VCaP (cell line): Measurements from ENCODE around the gene MOSMO.
A peak's percentile ranks its signal among the peaks of the same experiment; 100 is the strongest.
"Not testable (repeated sequence)": the region's sequence is repeated elsewhere in the genome, so short reads cannot be mapped to it uniquely, and the experiment has no call there.

Experiments
- H3K27ac ChIP-seq: fragments of 450-650 bp; 2 replicates; pipeline ENCODE4 v1.5.1; 2017
- CTCF ChIP-seq: fragments of 450-650 bp; conservative IDR thresholded peaks from 2 replicates; pipeline ENCODE4 v1.5.1; 2017; ENCODE audit warnings: mild to moderate bottlenecking, moderate library complexity

Gene MOSMO

GRCh38 chr16:22093996-22094395 lies 86.1 kb downstream of the MOSMO start:
- no peak overlapping the region for H3K27ac ChIP-seq

GRCh38 chr16:22098405-22099255 lies 90.7 kb downstream of the MOSMO start:
- peak; percentile 76 for TF ChIP-seq CTCF
- H3K27ac ChIP-seq, result no peak overlapping the region

More at GRCh38 chr16:22093996-22094395, 86.1 kb downstream of the MOSMO start:
- TF ChIP-seq CTCF, result no peak

GRCh38 chr16:22099256-22099975 lies 91.5 kb downstream of the MOSMO start:
- H3K27ac ChIP-seq, result no peak overlapping the region
- TF ChIP-seq CTCF, result peak; percentile 39; the same call in 1 of the 2 replicates

GRCh38 chr16:22103441-22103840 lies 95.5 kb downstream of the MOSMO start:
- no peak for TF ChIP-seq CTCF
- no peak overlapping the region for H3K27ac ChIP-seq

- TF ChIP-seq CTCF, result no peak
- H3K27ac ChIP-seq, result no peak overlapping the region
Measured at GRCh38 chr16:22109258-22109898, 101.5 kb downstream of the MOSMO start.

GRCh38 chr16:22111629-22112028 lies 103.7 kb downstream of the MOSMO start:
- not testable (repeated sequence) for H3K27ac ChIP-seq

- TF ChIP-seq CTCF, result no peak
- no peak overlapping the region for H3K27ac ChIP-seq
Measured at GRCh38 chr16:22116095-22116700, 108.3 kb downstream of the MOSMO start.
